Effector CD8-positive, alpha-beta T cell (primary cell): ENCODE results near the gene ACSL3.
"Not testable (repeated sequence)": the region's sequence is repeated elsewhere in the genome, so short reads cannot be mapped to it uniquely, and the experiment has no call there.

ENCODE experiments used
- DNase-seq: peaks from one replicate; lab custom pipeline; 2025; lab: John Stamatoyannopoulos, UW

ACSL3 gene

GRCh38 chr2:222912117-222912516, 51.3 kb downstream of the ACSL3 start:
- DNase-seq: no peak

GRCh38 chr2:222912776-222913175, 51.9 kb downstream of the ACSL3 start:
- no peak for DNase-seq

- no peak for DNase-seq
Measured at GRCh38 chr2:222915092-222915957, 54.5 kb downstream of the ACSL3 start.

GRCh38 chr2:222916229-222917197, 55.7 kb downstream of the ACSL3 start:
- DNase-seq: no peak

DNA sequence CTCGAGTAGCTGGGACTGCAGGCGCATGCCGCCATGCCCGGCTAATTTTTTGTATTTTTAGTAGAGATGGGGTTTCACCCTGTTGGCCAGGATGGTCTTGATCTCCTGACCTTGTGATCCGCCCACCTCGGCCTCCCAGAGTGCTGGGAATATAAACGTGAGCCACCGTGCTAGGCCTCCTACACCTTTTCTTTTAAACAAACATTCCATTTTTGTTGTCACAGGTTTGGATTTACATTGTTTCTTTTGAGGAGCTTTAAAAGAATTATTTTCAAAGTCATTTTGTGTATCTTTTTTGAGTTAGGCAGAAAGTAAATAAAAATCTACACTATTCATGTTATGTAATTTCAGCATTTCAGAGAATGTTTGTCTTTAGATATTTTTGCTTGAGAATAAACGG, 56.4 kb downstream of the ACSL3 start:
- DNase-seq: not testable (repeated sequence)

DNA sequence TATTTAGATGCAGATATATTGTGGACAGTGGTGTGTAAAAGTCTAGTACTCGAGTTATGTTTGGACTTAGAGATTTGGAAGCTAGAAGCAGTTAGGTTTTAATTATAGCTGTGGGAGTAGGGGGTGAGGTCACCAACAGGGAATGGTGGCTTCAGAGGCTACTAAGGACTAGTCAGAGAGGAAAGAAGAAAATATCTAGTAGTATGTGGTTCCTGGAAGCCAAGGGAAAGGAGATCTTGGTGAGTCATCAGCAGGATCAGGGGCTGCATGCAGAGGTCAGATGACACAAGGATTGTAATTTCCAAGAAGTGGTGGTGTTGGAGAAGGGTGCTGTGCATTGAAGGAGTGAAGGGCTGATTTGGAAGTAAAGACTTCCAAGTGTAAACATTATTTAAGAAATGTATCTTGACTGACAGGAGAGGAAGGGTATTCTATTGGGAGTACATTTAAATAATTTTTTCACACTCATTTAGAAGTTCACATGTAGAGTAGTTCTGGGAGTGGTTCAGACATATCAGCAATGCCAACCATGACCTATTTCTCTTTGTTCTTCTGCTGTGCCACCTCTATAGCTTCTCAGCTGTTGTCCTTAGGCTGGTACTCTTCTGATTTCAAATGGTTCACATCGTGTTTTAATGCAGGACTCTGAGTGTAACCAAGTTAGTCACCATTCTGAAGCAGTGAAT, 59.1 kb downstream of the ACSL3 start:
- DNase-seq: no peak

- no peak for DNase-seq
Measured at GRCh38 chr2:222920657-222921186, 59.9 kb downstream of the ACSL3 start.

GRCh38 chr2:222922019-222922800, 61.4 kb downstream of the ACSL3 start:
- no peak for DNase-seq

DNA sequence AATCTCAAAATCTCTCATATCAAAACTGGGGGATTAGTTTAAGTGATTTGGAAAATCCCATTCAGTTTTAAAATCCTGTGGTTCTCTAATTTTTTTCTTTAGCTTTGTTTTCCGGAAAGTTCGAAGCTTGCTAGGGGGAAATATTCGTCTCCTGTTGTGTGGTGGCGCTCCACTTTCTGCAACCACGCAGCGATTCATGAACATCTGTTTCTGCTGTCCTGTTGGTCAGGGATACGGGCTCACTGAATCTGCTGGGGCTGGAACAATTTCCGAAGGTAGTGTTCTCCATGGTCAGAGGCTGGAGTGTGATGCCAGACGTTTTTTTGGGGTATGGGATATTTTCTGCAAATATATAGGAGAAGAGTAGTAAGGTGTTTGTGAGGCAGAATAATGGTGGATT, 66.1 kb downstream of the ACSL3 start:
- no peak for DNase-seq

DNA sequence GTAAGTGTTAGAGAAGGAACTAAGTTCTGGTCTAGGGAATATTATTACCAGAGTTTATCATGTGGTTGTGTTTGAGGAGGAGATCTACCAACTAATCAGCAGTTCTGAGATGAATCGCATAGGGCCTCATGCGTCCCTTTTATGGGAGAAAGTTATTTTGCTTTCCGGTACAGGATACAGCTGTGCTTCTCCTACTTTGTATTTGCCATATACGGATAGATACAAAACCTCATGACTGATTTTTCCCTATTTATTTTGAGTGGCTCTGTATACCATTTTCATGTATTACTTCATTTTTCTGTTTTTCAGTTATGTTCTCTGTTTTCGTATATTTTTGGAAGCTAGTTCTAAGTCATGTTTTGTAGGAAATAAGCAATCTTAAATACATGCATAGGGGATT, 66.8 kb downstream of the ACSL3 start:
- DNase-seq: no peak

GRCh38 chr2:222928335-222928734, 67.5 kb downstream of the ACSL3 start:
- DNase-seq: no peak

- DNase-seq: no peak
Measured at GRCh38 chr2:222930862-222931261, 70.0 kb downstream of the ACSL3 start.

- no peak for DNase-seq
Measured at GRCh38 chr2:222931659-222932058, 70.8 kb downstream of the ACSL3 start.

DNA sequence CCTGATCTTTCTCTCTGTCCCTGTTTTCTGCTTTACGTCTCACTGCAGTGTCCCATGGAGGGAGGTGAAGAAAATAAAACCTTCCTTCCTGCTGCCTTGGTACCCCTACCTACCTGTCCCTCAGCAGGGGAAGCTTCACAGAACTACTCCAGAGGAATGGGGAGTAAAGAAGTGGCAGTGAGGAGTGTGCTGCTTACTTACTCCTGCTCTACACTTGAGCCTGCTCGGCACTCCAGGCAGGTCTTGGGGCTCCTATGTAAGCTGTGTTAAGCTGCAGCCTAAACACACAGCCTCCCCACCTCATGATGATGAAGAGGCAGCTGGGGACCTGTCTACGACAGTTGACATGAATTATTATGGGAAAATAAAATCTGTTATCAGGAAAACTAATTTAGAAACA, 72.6 kb downstream of the ACSL3 start:
- no peak for DNase-seq

DNA sequence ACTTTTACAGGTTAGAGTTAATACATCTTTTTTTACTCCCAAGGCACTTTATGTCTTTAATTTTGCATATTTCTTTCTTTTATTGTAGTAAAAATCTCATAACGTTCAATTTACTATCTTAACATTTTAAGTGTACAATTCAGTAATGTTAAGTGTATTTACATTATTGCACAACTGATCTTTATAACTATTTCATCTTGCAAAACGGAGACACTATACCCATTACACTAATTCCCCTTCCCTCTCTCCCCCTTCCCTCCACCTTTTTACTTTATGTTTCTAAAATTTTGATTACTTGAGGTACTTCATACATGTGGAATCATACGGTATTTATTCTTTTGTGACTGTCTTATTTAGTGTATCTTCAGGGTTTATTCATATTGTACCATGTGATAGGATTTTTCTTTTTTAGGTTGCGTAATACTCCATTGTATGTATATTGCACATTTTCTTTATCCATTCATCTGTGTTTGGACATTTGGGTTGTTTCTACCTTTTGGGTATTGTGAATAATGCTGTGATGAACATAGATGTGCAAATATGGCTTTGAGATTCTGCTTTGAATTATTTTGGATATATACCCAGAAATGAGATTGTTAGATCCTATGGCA, 75.0 kb downstream of the ACSL3 start:
- DNase-seq: no peak

DNA sequence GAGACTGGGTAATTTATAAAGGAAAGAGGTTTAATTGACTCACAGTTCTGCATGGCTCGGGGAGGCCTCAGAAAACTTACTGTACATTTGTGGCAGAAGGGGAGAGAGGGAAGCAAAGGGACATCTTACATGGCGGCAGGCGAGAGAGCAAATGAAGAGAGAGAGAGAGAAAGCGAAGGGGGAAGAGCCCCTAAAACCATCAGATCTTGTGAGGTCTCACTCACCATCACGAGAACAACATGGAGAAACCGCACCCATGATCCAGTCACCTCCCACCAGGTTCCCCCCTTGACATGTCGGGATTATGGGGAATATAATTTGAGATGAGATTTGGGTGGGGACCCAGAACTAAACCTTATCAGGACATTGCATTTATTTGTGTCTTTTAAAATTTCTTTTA, 75.9 kb downstream of the ACSL3 start:
- DNase-seq: no peak

GRCh38 chr2:222938327-222938726, 77.5 kb downstream of the ACSL3 start:
- no peak for DNase-seq

DNA sequence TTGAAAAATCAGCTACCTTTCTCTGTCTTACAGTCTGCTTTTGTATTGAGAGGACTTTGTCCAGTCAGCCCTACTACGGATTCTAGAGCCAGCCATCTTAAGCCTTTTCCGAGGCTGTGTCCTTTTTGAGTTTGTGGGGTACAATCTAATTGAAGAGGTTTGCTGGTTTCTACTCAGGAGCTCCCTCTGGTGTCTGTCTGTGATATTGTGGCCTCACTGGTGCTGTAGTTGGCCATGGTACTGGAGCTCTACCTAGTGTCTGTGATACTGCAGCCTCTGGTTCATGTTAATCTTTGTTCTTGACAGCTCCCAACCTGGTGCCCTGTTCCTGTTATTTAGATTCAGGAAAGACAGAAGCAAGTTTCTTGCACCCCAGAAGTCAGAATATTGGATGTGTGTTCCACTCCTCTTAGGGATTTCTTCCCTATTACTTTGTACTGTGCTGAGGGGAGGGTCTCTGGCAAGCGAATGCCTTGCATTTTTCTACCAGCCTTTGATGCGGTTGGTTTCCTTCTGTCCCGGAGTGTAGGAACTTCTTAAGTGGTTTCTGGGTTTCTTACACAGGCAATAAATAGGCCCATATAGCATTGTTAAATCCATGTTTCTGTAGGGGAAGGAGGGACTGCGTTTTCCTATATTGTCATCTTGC, 78.5 kb downstream of the ACSL3 start:
- DNase-seq: peak; percentile 2

DNA sequence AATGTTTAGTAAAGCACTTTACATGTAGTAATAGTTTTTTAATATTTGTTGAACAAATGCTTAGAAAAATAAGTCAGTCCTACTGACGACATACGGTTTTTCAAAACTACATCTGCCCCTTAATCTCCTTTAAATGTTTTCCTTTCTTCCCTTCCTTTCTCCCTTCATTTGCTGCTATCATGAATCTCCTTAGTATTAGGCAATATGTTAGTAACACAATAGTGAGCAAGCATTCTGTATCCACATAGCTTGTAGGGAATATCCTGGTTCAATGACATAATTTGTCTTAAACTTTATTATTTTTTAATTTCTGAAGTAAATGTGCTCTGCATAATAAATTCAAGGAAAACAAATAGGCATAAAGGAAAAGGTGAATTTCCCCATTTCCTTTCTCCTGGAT, 79.1 kb downstream of the ACSL3 start:
- no peak for DNase-seq

GRCh38 chr2:222941510-222942032, 80.7 kb downstream of the ACSL3 start:
- DNase-seq: no peak
